ENCODE results near the gene EEF1E1. TPM values are rescaled to one million over a fixed set of nuclear protein-coding genes. Genes with fewer than 3 reads are reported as not detected.

EEF1E1 gene
- total and polyA plus RNA-seq, 2 experiments from 2014 or later: 46.7 to 61.3 TPM

DNA sequence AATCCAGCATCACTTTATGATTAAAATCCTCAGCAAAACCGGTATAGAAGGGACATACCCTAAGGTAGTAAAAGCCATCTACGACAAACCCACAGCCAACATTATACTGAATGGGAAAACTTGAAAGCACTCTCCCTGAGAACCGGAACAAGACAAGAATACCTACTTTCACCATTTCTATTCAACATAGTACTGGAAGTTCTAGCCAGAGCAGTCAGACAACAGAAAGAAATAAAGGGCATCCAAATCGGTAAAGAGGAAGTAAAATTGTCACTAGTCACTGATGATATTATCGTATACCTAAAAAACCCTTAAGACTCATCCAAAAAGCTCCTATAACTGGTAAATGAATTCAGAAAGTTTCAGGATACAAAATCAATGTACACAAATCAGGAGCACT, 71.4 kb downstream of the EEF1E1 start:
- Histone ChIP-seq H3F3A (ENCODE audit: insufficient read depth) (no peaks in the 10 kb centered on the region; the same call in 1 of the 2 replicates), H3K4me2 (ENCODE audit: unreplicated experiment) (no peak overlapping the region), H2AFZ (no peak overlapping the region), H3K79me2 (ENCODE audit: insufficient read depth) (peaks cover 92% of the 10 kb centered on the region), H3K9ac (no peak overlapping the region), H3K4me3 (no peak overlapping the region), H3K9me2 (ENCODE audit: insufficient read depth) (no peaks in the 10 kb centered on the region), H3K9me3 (ENCODE audit: low read depth) (no peaks in the 10 kb centered on the region), H3K4me1 (ENCODE audit: insufficient read depth) (peaks cover 21% of the 10 kb centered on the region), H3K27ac (no peak overlapping the region), H3K36me3 (ENCODE audit: low read depth) (no peaks in the 10 kb centered on the region), H4K20me1 (ENCODE audit: insufficient read depth) (no peaks in the 10 kb centered on the region), H3K27me3 (replicated peaks; ENCODE audit: insufficient read depth) (no peaks in the 10 kb centered on the region)
- no peak for DNase-seq
- in situ Hi-C loops (cut with MboI): no loop called here
- no peak for TF ChIP-seq EZH2phosphoT487 (IDR thresholded peaks at IDR 0.05; ENCODE audit: insufficient read depth, low read depth)
- TF ChIP-seq EZH2 (IDR thresholded peaks at IDR 0.05; ENCODE audit: insufficient read depth, poor library complexity, severe bottlenecking): no peak
- 94 to 97% methylated on average over 5 of the region's 5 CpGs for WGBS, 2 experiments (ENCODE audit: low coverage in 1 of 2, low lambda C conversion rate in 2 of 2, missing lambda C conversion rate in 2 of 2)

Other genes starting within 250 kb of the EEF1E1 start
- gene TXNDC5, start 191.8 kb downstream of the EEF1E1 start, total RNA-seq (2014; rRNA removed; shearing (Covaris generic)): 471 and 498 TPM in 2 replicates
- gene TXNDC5, start 191.8 kb downstream of the EEF1E1 start, polyA plus RNA-seq (2016; fragmentation: Nextera tagmentation; extraction: Ambion mirVana): 237 and 292 TPM in 2 replicates
- gene BLOC1S5, start 38.2 kb downstream of the EEF1E1 start, total RNA-seq (2014; rRNA removed; shearing (Covaris generic)): 7.8 and 13.1 TPM in 2 replicates
- gene BLOC1S5, start 38.2 kb downstream of the EEF1E1 start, polyA plus RNA-seq (2016; fragmentation: Nextera tagmentation; extraction: Ambion mirVana): 14.0 and 14.1 TPM in 2 replicates

All from GM23248 (cell line).